K562 (cell line): Measurements from ENCODE around the gene STK4. TPM values are rescaled to one million over a fixed set of nuclear protein-coding genes. Genes with fewer than 3 reads are reported as not detected.

Experiments used
- ATAC-seq: fragments of 200-7000 bp; cut with Tn5 transposase; 3 replicates; pipeline ENCODE4 v1.9.1; 2020; ENCODE audit warnings: moderate library complexity
- BruUV-seq: library from RNA; stranded (reverse); fragments of 400-500 nt; replicated peaks from 2 replicates; lab custom pipeline; 2021; lab: Mats Ljungman, UMichigan
- CTCF ChIA-PET: fragments of 300-600 bp; formaldehyde crosslinking; extraction: SDS; loops from one replicate; lab custom pipeline; 2021; ENCODE audit warnings: low intra/inter-chr PET ratio; lab: Yijun Ruan, JAX
- POLR2A ChIA-PET: fragments of 300-600, 350-650 bp; sonication (Branson Sonifier 250); formaldehyde crosslinking; extraction: SDS; loops from one replicate; lab custom pipeline; 2021; ENCODE audit warnings: antibody characterized with exemption, inconsistent platforms; lab: Yijun Ruan, JAX
- DNase-seq, 4 experiments: peaks; one replicate each; pipeline versions ENCODE4 v3.0.0 to v3.0.0-alpha.2; 2011 to 2018; ENCODE audit warnings: low spot score in 3 of 4, mixed read lengths in 3 of 4; ENCODE audit errors: extremely low read depth in 1 of 4
- FAIRE-seq: peaks from 2 replicates; lab custom pipeline; 2011; peaks lifted over from hg19 to GRCh38; lab: Jason Lieb, UNC
- H2AFZ ChIP-seq: 2 replicates; pipeline ENCODE4 v1.6.0; 2011; ENCODE audit warnings: low read depth, low read length, control low read depth, inconsistent platforms
- H3K27ac ChIP-seq: fragments of 200-600 bp; 3 replicates; pipeline ENCODE4 v1.8.0; 2011; ENCODE audit warnings: low read depth, mild to moderate bottlenecking, control low read depth, inconsistent platforms, low read length, moderate library complexity, mixed read lengths; ENCODE audit errors: extremely low read depth
- H3K27me3 ChIP-seq, 2 experiments: fragments of 300-600 bp in 1 of 2; 2 replicates in 1 of 2; 3 replicates in 1 of 2; pipeline versions ENCODE4 v1.6.0 to v1.8.0; 2011; ENCODE audit warnings: inconsistent platforms in 2 of 2, low read length in 2 of 2, mild to moderate bottlenecking in 1 of 2, mixed read lengths in 1 of 2, moderate library complexity in 1 of 2; ENCODE audit not compliant: control insufficient read depth in 2 of 2, insufficient read depth in 2 of 2
- H3K36me3 ChIP-seq: fragments of 300-600 bp; 3 replicates; pipeline ENCODE4 v1.8.0; 2011; ENCODE audit warnings: mild to moderate bottlenecking, low read length, inconsistent platforms; ENCODE audit not compliant: control insufficient read depth, insufficient read depth
- H3K4me1 ChIP-seq, 2 experiments: fragments of 200-600 bp in 1 of 2; replicated peaks in 1 of 2; 2 replicates in 1 of 2; 3 replicates in 1 of 2; pipeline versions ENCODE4 v1.5.1 to v1.8.0; 2011; ENCODE audit warnings: inconsistent platforms in 2 of 2, low read length in 2 of 2, mild to moderate bottlenecking in 1 of 2, mixed read lengths in 1 of 2, moderate library complexity in 1 of 2; ENCODE audit not compliant: control insufficient read depth in 2 of 2, insufficient read depth in 2 of 2
- H3K4me2 ChIP-seq: 2 replicates; pipeline ENCODE4 v1.6.1; 2011; ENCODE audit warnings: low read length, control low read depth, inconsistent platforms, mixed read lengths; ENCODE audit not compliant: insufficient read depth
- H3K4me3 ChIP-seq: fragments of 200-600 bp; sonication (generic), shearing (Covaris generic); 2 replicates; pipeline ENCODE4 v1.5.1; 2016; ENCODE audit warnings: control low read depth, inconsistent platforms
- H3K79me2 ChIP-seq: fragments of 200-600 bp; 3 replicates; pipeline ENCODE4 v1.8.0; 2011; ENCODE audit warnings: low read length, inconsistent platforms; ENCODE audit not compliant: control insufficient read depth, insufficient read depth
- H3K9ac ChIP-seq, 2 experiments: 2 replicates each; pipeline versions ENCODE4 v1.6.0 to v1.6.1; 2011; ENCODE audit warnings: low read depth in 2 of 2, low read length in 2 of 2, control low read depth in 1 of 2, inconsistent platforms in 1 of 2, mild to moderate bottlenecking in 1 of 2, mixed read lengths in 1 of 2; ENCODE audit not compliant: insufficient read depth in 1 of 2
- H3K9me1 ChIP-seq: one replicate; pipeline ENCODE4 v1.6.0; 2011; ENCODE audit warnings: inconsistent platforms, mild to moderate bottlenecking, low read length, moderate library complexity; ENCODE audit not compliant: control insufficient read depth, insufficient read depth
- H3K9me3 ChIP-seq: replicated peaks from 2 replicates; pipeline ENCODE4 v1.5.1; 2011; ENCODE audit warnings: low read depth, low read length, inconsistent platforms; ENCODE audit not compliant: control insufficient read depth, insufficient read depth
- H4K20me1 ChIP-seq: replicated peaks from 2 replicates; pipeline ENCODE4 v1.6.1; 2011; ENCODE audit warnings: low read length, inconsistent platforms, mixed read lengths; ENCODE audit not compliant: control insufficient read depth, insufficient read depth
- CBX2 ChIP-seq: fragments of 200-600 bp; sonication (generic); IDR thresholded peaks from one replicate; pipeline ENCODE4 v1.6.1; 2012; ENCODE audit warnings: mild to moderate bottlenecking, low read length, inconsistent platforms; ENCODE audit not compliant: insufficient read depth, poor library complexity, severe bottlenecking
- CEBPG ChIP-seq, 3 experiments: fragments of 200-800 bp in 1 of 3; sonication (Bioruptor generic) in 1 of 3; sonication (generic) in 1 of 3; formaldehyde crosslinking in 1 of 3; IDR thresholded peaks in 2 of 3; conservative IDR thresholded peaks in 1 of 3; 2 replicates each; pipeline versions ENCODE4 v1.6.1 to v1.8.0; 2016 to 2022; ENCODE audit warnings: missing compliant biosample characterization in 2 of 3, missing genetic modification characterization in 2 of 3, mild to moderate bottlenecking in 1 of 3, missing genetic modification reagents in 1 of 3
- DMBX1 ChIP-seq: fragments of 250-450 bp; sonication (Bioruptor Pico); IDR thresholded peaks from 2 replicates; pipeline ENCODE4 v1.8.0; 2022; ENCODE audit warnings: inconsistent platforms, mild to moderate bottlenecking, moderate library complexity, borderline replicate concordance
- E2F3 ChIP-seq: fragments of 250-450 bp; sonication (Bioruptor Pico); IDR thresholded peaks from 2 replicates; pipeline ENCODE4 v1.4.0; 2020; ENCODE audit warnings: mild to moderate bottlenecking
- KLF16 ChIP-seq: IDR thresholded peaks from 2 replicates; pipeline ENCODE4 v1.6.1; 2016; ENCODE audit warnings: antibody characterized with exemption
- MAFK ChIP-seq: IDR thresholded peaks from 2 replicates; pipeline ENCODE4 v1.6.1; 2011; ENCODE audit warnings: low read length, improper control_type of control experiment
- POLR2A ChIP-seq: fragments of 450-650 bp; conservative IDR thresholded peaks from 2 replicates; pipeline ENCODE4 v1.6.1; 2016
- POLR2G ChIP-seq: fragments of 200-400 bp; formaldehyde crosslinking; IDR thresholded peaks from 2 replicates; pipeline ENCODE4 v1.6.1; 2017; ENCODE audit warnings: low read depth, mild to moderate bottlenecking, antibody characterized with exemption, low read length, moderate library complexity
- TCF15 ChIP-seq: fragments of 250-450 bp; sonication (Bioruptor Pico); IDR thresholded peaks from 2 replicates; pipeline ENCODE4 v1.8.0; 2022; ENCODE audit warnings: moderate library complexity, mild to moderate bottlenecking, inconsistent platforms
- THAP7 ChIP-seq: fragments of 250-450 bp; sonication (Bioruptor Pico); IDR thresholded peaks from 2 replicates; pipeline ENCODE4 v1.5.0; 2021
- YY1 ChIP-seq, 3 experiments: IDR thresholded peaks; 2 replicates each; pipeline ENCODE4 v1.6.1; 2011; ENCODE audit warnings: low read length in 2 of 3, mild to moderate bottlenecking in 2 of 3, moderate library complexity in 2 of 3, borderline replicate concordance in 1 of 3, control low read depth in 1 of 3, low read depth in 1 of 3; ENCODE audit not compliant: insufficient read depth in 3 of 3, insufficient replicate concordance in 2 of 3, control insufficient read depth in 1 of 3, insufficient read length in 1 of 3; ENCODE audit errors: extremely low read depth in 1 of 3
- ZFP36 ChIP-seq: fragments of 150-350 bp; IDR thresholded peaks from 2 replicates; pipeline ENCODE4 v1.6.1; 2018; ENCODE audit warnings: low read length, low read depth; ENCODE audit not compliant: partially characterized antibody
- ZFPM2 ChIP-seq: fragments of 250-450 bp; sonication (Bioruptor Pico); IDR thresholded peaks from 2 replicates; pipeline ENCODE4 v1.5.1; 2022; ENCODE audit warnings: mild to moderate bottlenecking
- ZNF707 ChIP-seq: fragments of 250-450 bp; sonication (Bioruptor Pico); conservative IDR thresholded peaks from 2 replicates; pipeline ENCODE4 v1.8.0; 2022; ENCODE audit warnings: inconsistent platforms, mild to moderate bottlenecking, moderate library complexity
- WGBS: fragments of 100-300 bp; shearing (Covaris generic); methylation state at CpG from one replicate; pipeline ENCODE4 v1.1.6; 2016; ENCODE audit warnings: low coverage, mixed read lengths; ENCODE audit not compliant: insufficient coverage; ENCODE audit errors: missing lambda C conversion rate; 5-methylcytosine and 5-hydroxymethylcytosine counted together
- in situ Hi-C: fragments of 300-500 bp; cut with MboI; formaldehyde crosslinking; loops from 4 replicates; pipeline ENCODE4 v1.15.0; 2018; ENCODE audit warnings: inconsistent platforms, mixed read lengths
- intact Hi-C: fragments of 100-400 bp; cut with micrococcal nuclease; formaldehyde crosslinking; loops from 2 replicates; pipeline ENCODE4 v1.14.2; 2022
- polyA plus RNA-seq, 8 experiments: library from polyadenylated mRNA; depleted of rRNA in 4 of 8; stranded (reverse) in 5 of 8; unstranded in 3 of 8; fragments of >200 nt; fragmentation: Nextera tagmentation in 2 of 8; fragmentation: Illumina TruSeq in 1 of 8; extraction: Ambion mirVana in 2 of 8; extraction: Trizol in 1 of 8; gene quantifications; 2 replicates each; pipeline versions ENCODE4 v1.2.1 to v1.2.3, GENCODE V29; 2011 to 2014; ENCODE audit warnings: inconsistent platforms in 1 of 8, missing spikeins in 1 of 8
- total RNA-seq, 7 experiments: library from RNA; depleted of rRNA in 6 of 7; stranded (reverse); fragments of >200 nt in 6 of 7; fragmentation: Illumina TruSeq in 2 of 7; extraction: Trizol in 2 of 7; gene quantifications; 2 replicates each; pipeline versions ENCODE4 v1.2.1 to v1.2.3, GENCODE V29; 2011 to 2021; ENCODE audit warnings: low replicate concordance in 1 of 7

The STK4 gene
- total and polyA plus RNA-seq, 9 of the 15 experiments (the other 6 are each of a cell fraction or from before 2014, with no cell fraction given): 11.9 to 30.6 (median 22.2) TPM

- FAIRE-seq: no peak
Observed at GRCh38 chr20:44930517-44931168, 35.7 kb upstream of the STK4 start.

GRCh38 chr20:44931911-44932310 lies 34.4 kb upstream of the STK4 start:
- ChIA-PET CTCF (no interaction called here), POLR2A (interaction anchor here (0.6 to 2.8 kb wide), 3 partner anchors 9 to 28 kb away, joined by 3 to 15 read pairs (median 5); partner anchors contain the start of gene TOMM34)
- intact Hi-C loops (no loop called here), in situ Hi-C loops (no loop called here)
- Histone ChIP-seq H3K36me3 (peaks cover 56% of the 10 kb centered on the region; the same call in 2 of the 3 replicates), H3K4me2 (no peak overlapping the region), H3K9me1 (no peaks in the 10 kb centered on the region), H2AFZ (no peak overlapping the region), H3K27ac (no peak overlapping the region), H3K9me3 (no peaks in the 10 kb centered on the region), H3K4me1 (no peaks in the 10 kb centered on the region), H3K79me2 (no peaks in the 10 kb centered on the region), H3K4me3 (no peak overlapping the region), H3K9ac (no peak overlapping the region), H4K20me1 (no peaks in the 10 kb centered on the region; the same call in 1 of the 2 replicates), H3K27me3 (no peaks in the 10 kb centered on the region)
- TSS peak; percentile 56 for BruUV-seq
- WGBS: 56% methylated on average over 3 of the region's 3 CpGs
- ATAC-seq (no peak), FAIRE-seq (no peak), DNase-seq (no peak)
- TF ChIP-seq THAP7 (CRISPR knock-in tag) (no peak), ZFP36 (no peak), E2F3 (CRISPR knock-in tag) (no peak), KLF16 (no peak), TCF15 (CRISPR knock-in tag) (no peak), CBX2 (no peak), CEBPG (CRISPR knock-in tag; IDR thresholded peaks at IDR 0.05) (no peak), CEBPG (tag; conservative IDR thresholded peaks at IDR 0.05 in 1 of 2, IDR thresholded peaks at IDR 0.05 in 1 of 2) (no peak), POLR2G (no peak), YY1 (IDR thresholded peaks at IDR 0.05; ENCODE audit: borderline replicate concordance in 1 of 3, control insufficient read depth in 1 of 3, extremely low read depth in 1 of 3, insufficient read depth in 3 of 3, insufficient read length in 1 of 3, insufficient replicate concordance in 2 of 3, low read depth in 1 of 3, low read length in 2 of 3) (no peak), MAFK (no peak), ZNF707 (no peak), DMBX1 (CRISPR knock-in tag) (no peak), ZFPM2 (CRISPR knock-in tag) (no peak)

More at GRCh38 chr20:44930517-44931168, 35.7 kb upstream of the STK4 start:
- no TSS peak for BruUV-seq
- Histone ChIP-seq H3K36me3 (peaks cover 48% of the 10 kb centered on the region; the same call in 2 of the 3 replicates), H3K79me2 (no peaks in the 10 kb centered on the region), H3K9ac (no peak overlapping the region), H3K4me2 (no peak overlapping the region), H3K27me3 (no peaks in the 10 kb centered on the region), H3K27ac (no peak overlapping the region), H3K4me1 (no peaks in the 10 kb centered on the region), H2AFZ (no peak overlapping the region), H4K20me1 (no peaks in the 10 kb centered on the region; the same call in 1 of the 2 replicates), H3K9me1 (no peaks in the 10 kb centered on the region), H3K9me3 (no peaks in the 10 kb centered on the region), H3K4me3 (no peak overlapping the region)
- CTCF ChIA-PET: no interaction called here
- in situ Hi-C loops (no loop called here), intact Hi-C loops (no loop called here)
- DNase-seq: no peak
- POLR2A ChIA-PET: interaction anchor here (0.9 to 2.8 kb wide), 2 partner anchors 11 to 20 kb away, joined by 4 to 15 read pairs; no protein-coding TSS in a partner anchor
- 97% methylated on average over 14 of the region's 18 CpGs for WGBS
- no peak for ATAC-seq
- TF ChIP-seq POLR2A: no peak
